Esophagus muscularis mucosa (tissue), 4 donors: ENCODE data around the gene IRAK2. TPM values are rescaled to one million over a fixed set of nuclear protein-coding genes. Genes with fewer than 3 reads are reported as not detected.
"Not testable (repeated sequence)": the region's sequence is repeated elsewhere in the genome, so short reads cannot be mapped to it uniquely, and the experiment has no call there.

Experiments used
- DNase-seq: peaks from one replicate; pipeline ENCODE4 v3.0.0-alpha.2; 2017; ENCODE audit errors: extremely low spot score
- H3K27ac ChIP-seq, 4 donors: fragments of 200-600 bp; sonication (generic); replicated peaks in 1 of 4; 1 replicate in 3 of 4; 2 replicates in 1 of 4; pipeline ENCODE4 v1.5.1; 2016 to 2019; ENCODE audit warnings: mild to moderate bottlenecking in 1 of 4
- H3K27me3 ChIP-seq, 4 donors: fragments of 200-600 bp; sonication (generic); one replicate each; pipeline versions ENCODE4 v1.5.1 to v1.6.0; 2016 to 2019
- H3K36me3 ChIP-seq, 4 donors: fragments of 200-600 bp; sonication (generic); one replicate each; pipeline ENCODE4 v1.5.1; 2016 to 2019
- H3K4me1 ChIP-seq, 4 donors: fragments of 200-600 bp; sonication (generic); one replicate each; pipeline ENCODE4 v1.5.1; 2016 to 2019
- H3K4me3 ChIP-seq, 4 donors: fragments of 200-600 bp; sonication (generic); 1 replicate in 2 of 4; 2 replicates in 2 of 4; pipeline ENCODE4 v1.5.1; 2016 to 2019; ENCODE audit warnings: mild to moderate bottlenecking in 4 of 4, moderate library complexity in 1 of 4
- H3K9me3 ChIP-seq, 4 donors: fragments of 200-600 bp; sonication (generic); 1 replicate in 3 of 4; 2 replicates in 1 of 4; pipeline ENCODE4 v1.5.1; 2016 to 2019
- EP300 ChIP-seq: sonication (generic); formaldehyde crosslinking; IDR thresholded peaks from one replicate; pipeline ENCODE4 v1.6.1; 2017; ENCODE audit warnings: antibody characterized with exemption
- POLR2A ChIP-seq: fragments of 450-650 bp; IDR thresholded peaks from one replicate; pipeline ENCODE4 v1.6.1; 2017; ENCODE audit warnings: antibody characterized with exemption, moderate library complexity, mild to moderate bottlenecking, low read depth
- POLR2AphosphoS5 ChIP-seq, 2 donors: sonication (generic); formaldehyde crosslinking; IDR thresholded peaks; one replicate each; pipeline ENCODE4 v1.6.1; 2017; ENCODE audit warnings: antibody characterized with exemption in 2 of 2
- WGBS: methylation state at CpG from one replicate; pipeline ENCODE4 v1.1.5; 2018; 5-methylcytosine and 5-hydroxymethylcytosine counted together
- intact Hi-C: fragments of 100-400 bp; cut with DNase I; formaldehyde crosslinking; loops from one replicate; pipeline ENCODE4 v1.15.1; 2023
- total RNA-seq, 4 donors: library from RNA; depleted of rRNA; stranded (reverse); fragments of >200 nt; gene quantifications; one replicate each; pipeline versions ENCODE4 v1.1.0 to v1.2.1, GENCODE V29; 2016
- TF ChIP-seq, protein P1 (sequence below), 3 experiments: fragments of 200-600 bp in 2 of 3; fragments of 450-650 bp in 1 of 3; sonication (generic) in 2 of 3; IDR thresholded peaks; one replicate each; pipeline ENCODE4 v1.5.1; 2017 to 2019; ENCODE audit warnings: antibody characterized with exemption in 3 of 3, mild to moderate bottlenecking in 2 of 3, moderate library complexity in 1 of 3

Gene IRAK2
- total RNA-seq, 4 donors from 2014 or later = 2.5 to 3.2 (median 2.8) TPM

GRCh38 chr3:10265833-10266232 lies 101.1 kb downstream of the IRAK2 start:
- TF ChIP-seq, protein P1, sequence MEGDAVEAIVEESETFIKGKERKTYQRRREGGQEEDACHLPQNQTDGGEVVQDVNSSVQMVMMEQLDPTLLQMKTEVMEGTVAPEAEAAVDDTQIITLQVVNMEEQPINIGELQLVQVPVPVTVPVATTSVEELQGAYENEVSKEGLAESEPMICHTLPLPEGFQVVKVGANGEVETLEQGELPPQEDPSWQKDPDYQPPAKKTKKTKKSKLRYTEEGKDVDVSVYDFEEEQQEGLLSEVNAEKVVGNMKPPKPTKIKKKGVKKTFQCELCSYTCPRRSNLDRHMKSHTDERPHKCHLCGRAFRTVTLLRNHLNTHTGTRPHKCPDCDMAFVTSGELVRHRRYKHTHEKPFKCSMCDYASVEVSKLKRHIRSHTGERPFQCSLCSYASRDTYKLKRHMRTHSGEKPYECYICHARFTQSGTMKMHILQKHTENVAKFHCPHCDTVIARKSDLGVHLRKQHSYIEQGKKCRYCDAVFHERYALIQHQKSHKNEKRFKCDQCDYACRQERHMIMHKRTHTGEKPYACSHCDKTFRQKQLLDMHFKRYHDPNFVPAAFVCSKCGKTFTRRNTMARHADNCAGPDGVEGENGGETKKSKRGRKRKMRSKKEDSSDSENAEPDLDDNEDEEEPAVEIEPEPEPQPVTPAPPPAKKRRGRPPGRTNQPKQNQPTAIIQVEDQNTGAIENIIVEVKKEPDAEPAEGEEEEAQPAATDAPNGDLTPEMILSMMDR (IDR thresholded peaks at IDR 0.05) = no peak
- no peaks in the 10 kb centered on the region for H3K9me3 ChIP-seq
- H3K4me3 ChIP-seq = no peak overlapping the region
- WGBS = 98% methylated on average over 2 of the region's 2 CpGs
- peaks cover 6 to 42% (median 33%) of the 10 kb centered on the region in 4 donors for H3K4me1 ChIP-seq
- DNase-seq = no peak
- no peak overlapping the region for H3K27ac ChIP-seq
- intact Hi-C loops = no loop called here
- H3K27me3 ChIP-seq = no peaks in the 10 kb centered on the region
- H3K36me3 ChIP-seq = peaks cover 16 to 54% (median 40%) of the 10 kb centered on the region in 4 donors

DNA sequence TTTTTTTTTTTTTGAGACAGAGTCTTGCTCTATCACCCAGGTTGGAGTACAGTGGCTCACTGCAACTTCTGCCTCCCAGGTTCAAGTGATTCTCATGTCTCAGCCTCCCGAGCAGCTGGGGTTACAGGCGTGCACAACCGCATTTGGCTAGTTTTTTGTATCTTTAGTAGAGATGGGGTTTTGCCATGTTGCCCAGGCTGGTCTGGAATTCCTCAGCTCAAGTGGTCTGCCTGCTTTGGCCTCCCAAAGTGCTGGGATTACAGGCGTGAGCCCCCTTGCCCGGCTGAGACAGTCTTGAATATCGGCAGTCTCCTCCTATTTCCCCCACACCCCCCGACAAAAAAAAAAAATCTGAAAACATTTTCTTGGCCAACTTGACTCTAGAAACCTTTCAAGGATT lies 102.2 kb downstream of the IRAK2 start:
- Histone ChIP-seq H3K36me3 (peaks cover 15 to 54% (median 38%) of the 10 kb centered on the region in 4 donors), H3K4me1 (peaks cover 6 to 37% (median 31%) of the 10 kb centered on the region in 4 donors)
- intact Hi-C loops, DNase-seq, H3K27me3 ChIP-seq, H3K9me3 ChIP-seq, H3K27ac ChIP-seq, H3K4me3 ChIP-seq: not testable (repeated sequence)
- 90% methylated on average over 7 of the region's 7 CpGs for WGBS

GRCh38 chr3:10268116-10268515 lies 103.4 kb downstream of the IRAK2 start:
- no peaks in the 10 kb centered on the region for H3K9me3 ChIP-seq
- H3K4me1 ChIP-seq = peaks cover 6 to 38% (median 33%) of the 10 kb centered on the region in 4 donors
- H3K36me3 ChIP-seq = peaks cover 15 to 56% (median 41%) of the 10 kb centered on the region in 4 donors
- DNase-seq = no peak
- no peak overlapping the region for H3K4me3 ChIP-seq
- H3K27ac ChIP-seq = no peak overlapping the region
- no peaks in the 10 kb centered on the region for H3K27me3 ChIP-seq
- TF ChIP-seq EP300 = no peak
- TF ChIP-seq POLR2AphosphoS5 (IDR thresholded peaks at IDR 0.05) = no peak
- no peak for TF ChIP-seq POLR2A
- TF ChIP-seq, protein P1 (IDR thresholded peaks at IDR 0.05) = no peak
- intact Hi-C loops = no loop called here

DNA sequence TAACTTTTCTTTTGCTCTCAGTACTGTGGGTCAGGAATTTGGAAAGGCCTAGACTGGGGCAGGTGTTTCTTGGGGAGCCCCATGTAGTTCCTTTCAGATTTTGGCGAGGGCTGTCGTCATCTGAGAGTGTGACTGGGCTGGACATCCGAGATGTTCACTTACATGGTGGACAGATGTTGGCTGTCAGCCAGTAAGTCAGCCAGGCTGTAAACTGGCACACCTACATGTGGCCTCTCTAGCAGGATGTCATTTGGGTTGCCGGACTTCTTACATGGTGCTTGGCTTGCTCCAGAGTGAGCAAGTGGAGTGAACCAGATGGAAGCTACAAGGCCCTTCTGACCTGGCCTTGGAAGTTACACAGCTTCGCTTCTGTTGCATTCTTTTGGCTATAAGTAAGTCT lies 104.2 kb downstream of the IRAK2 start:
- Histone ChIP-seq H3K9me3 (no peaks in the 10 kb centered on the region), H3K4me3 (no peak overlapping the region), H3K4me1 (peaks cover 6 to 38% (median 33%) of the 10 kb centered on the region in 4 donors), H3K27me3 (no peaks in the 10 kb centered on the region), H3K36me3 (peaks cover 15 to 52% (median 41%) of the 10 kb centered on the region in 4 donors), H3K27ac (no peak overlapping the region)
- 87% methylated on average over 5 of the region's 5 CpGs for WGBS
- TF ChIP-seq, protein P1 (IDR thresholded peaks at IDR 0.05) = no peak
- TF ChIP-seq EP300 (no peak), POLR2AphosphoS5 (IDR thresholded peaks at IDR 0.05) (no peak), POLR2A (no peak)
- DNase-seq = no peak
- intact Hi-C loops = no loop called here

- Histone ChIP-seq H3K4me3 (no peak overlapping the region), H3K27ac (no peak overlapping the region), H3K4me1 (peaks cover 7 to 38% (median 34%) of the 10 kb centered on the region in 4 donors), H3K9me3 (no peaks in the 10 kb centered on the region), H3K36me3 (peaks cover 15 to 49% (median 41%) of the 10 kb centered on the region in 4 donors), H3K27me3 (no peaks in the 10 kb centered on the region)
- TF ChIP-seq POLR2A = no peak
- TF ChIP-seq, protein P1 (IDR thresholded peaks at IDR 0.05) = no peak
- TF ChIP-seq POLR2AphosphoS5 (IDR thresholded peaks at IDR 0.05) = no peak
- TF ChIP-seq EP300 = no peak
- DNase-seq = no peak
- intact Hi-C loops = no loop called here
- 94% methylated on average over 5 of the region's 5 CpGs for WGBS
These were observed 104.7 kb downstream of the IRAK2 start for GRCh38 chr3:10269443-10269842.

DNA sequence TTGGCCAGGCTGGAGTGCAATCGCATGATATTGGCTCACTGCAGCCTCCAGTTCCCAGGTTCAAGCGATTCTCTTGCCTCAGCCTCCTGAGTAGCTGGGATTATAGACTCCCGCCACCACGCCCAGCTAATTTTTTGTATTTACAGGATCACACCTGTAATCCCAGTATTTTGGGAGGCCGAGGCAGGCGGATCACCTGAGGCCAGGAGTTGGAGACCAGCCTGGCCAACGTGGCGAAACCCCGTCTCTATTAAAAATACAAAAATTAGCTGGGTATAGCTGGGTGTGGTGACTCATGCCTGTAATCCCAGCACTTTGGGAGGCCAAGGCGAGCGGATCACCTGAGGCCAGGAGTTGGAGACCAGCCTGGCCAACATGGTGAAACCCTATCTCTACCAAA lies 107.8 kb downstream of the IRAK2 start:
- H3K9me3 ChIP-seq, H3K4me3 ChIP-seq, H3K27ac ChIP-seq, DNase-seq, intact Hi-C loops, H3K27me3 ChIP-seq: not testable (repeated sequence)
- H3K4me1 ChIP-seq = peaks cover 10 to 42% (median 37%) of the 10 kb centered on the region in 4 donors
- peaks cover 19 to 65% (median 51%) of the 10 kb centered on the region in 4 donors for H3K36me3 ChIP-seq
- WGBS = 88% methylated on average over 11 of the region's 11 CpGs
